K562 (cell line): ENCODE results near the gene LIPJ. TPM values are rescaled to one million over a fixed set of nuclear protein-coding genes. Genes with fewer than 3 reads are reported as not detected.

ENCODE experiments used
- ATAC-seq: fragments of 200-7000 bp; cut with Tn5 transposase; 3 replicates; pipeline ENCODE4 v1.9.1; 2020; ENCODE audit warnings: moderate library complexity
- BruUV-seq: library from RNA; stranded (reverse); fragments of 400-500 nt; replicated peaks from 2 replicates; lab custom pipeline; 2021; lab: Mats Ljungman, UMichigan
- CTCF ChIA-PET: fragments of 300-600 bp; formaldehyde crosslinking; extraction: SDS; loops from one replicate; lab custom pipeline; 2021; ENCODE audit warnings: low intra/inter-chr PET ratio; lab: Yijun Ruan, JAX
- POLR2A ChIA-PET: fragments of 300-600, 350-650 bp; sonication (Branson Sonifier 250); formaldehyde crosslinking; extraction: SDS; loops from one replicate; lab custom pipeline; 2021; ENCODE audit warnings: antibody characterized with exemption, inconsistent platforms; lab: Yijun Ruan, JAX
- DNase-seq, 4 experiments: peaks; one replicate each; pipeline versions ENCODE4 v3.0.0 to v3.0.0-alpha.2; 2011 to 2018; ENCODE audit warnings: low spot score in 3 of 4, mixed read lengths in 3 of 4; ENCODE audit errors: extremely low read depth in 1 of 4
- FAIRE-seq: peaks from 2 replicates; lab custom pipeline; 2011; peaks lifted over from hg19 to GRCh38; lab: Jason Lieb, UNC
- H2AFZ ChIP-seq: 2 replicates; pipeline ENCODE4 v1.6.0; 2011; ENCODE audit warnings: low read depth, low read length, control low read depth, inconsistent platforms
- H3K27ac ChIP-seq: fragments of 200-600 bp; 3 replicates; pipeline ENCODE4 v1.8.0; 2011; ENCODE audit warnings: low read depth, mild to moderate bottlenecking, control low read depth, inconsistent platforms, low read length, moderate library complexity, mixed read lengths; ENCODE audit errors: extremely low read depth
- H3K27me3 ChIP-seq, 2 experiments: fragments of 300-600 bp in 1 of 2; 2 replicates in 1 of 2; 3 replicates in 1 of 2; pipeline versions ENCODE4 v1.6.0 to v1.8.0; 2011; ENCODE audit warnings: inconsistent platforms in 2 of 2, low read length in 2 of 2, mild to moderate bottlenecking in 1 of 2, mixed read lengths in 1 of 2, moderate library complexity in 1 of 2; ENCODE audit not compliant: control insufficient read depth in 2 of 2, insufficient read depth in 2 of 2
- H3K36me3 ChIP-seq: fragments of 300-600 bp; 3 replicates; pipeline ENCODE4 v1.8.0; 2011; ENCODE audit warnings: mild to moderate bottlenecking, low read length, inconsistent platforms; ENCODE audit not compliant: control insufficient read depth, insufficient read depth
- H3K4me1 ChIP-seq, 2 experiments: fragments of 200-600 bp in 1 of 2; replicated peaks in 1 of 2; 2 replicates in 1 of 2; 3 replicates in 1 of 2; pipeline versions ENCODE4 v1.5.1 to v1.8.0; 2011; ENCODE audit warnings: inconsistent platforms in 2 of 2, low read length in 2 of 2, mild to moderate bottlenecking in 1 of 2, mixed read lengths in 1 of 2, moderate library complexity in 1 of 2; ENCODE audit not compliant: control insufficient read depth in 2 of 2, insufficient read depth in 2 of 2
- H3K4me2 ChIP-seq: 2 replicates; pipeline ENCODE4 v1.6.1; 2011; ENCODE audit warnings: low read length, control low read depth, inconsistent platforms, mixed read lengths; ENCODE audit not compliant: insufficient read depth
- H3K4me3 ChIP-seq: fragments of 200-600 bp; sonication (generic), shearing (Covaris generic); 2 replicates; pipeline ENCODE4 v1.5.1; 2016; ENCODE audit warnings: control low read depth, inconsistent platforms
- H3K79me2 ChIP-seq: fragments of 200-600 bp; 3 replicates; pipeline ENCODE4 v1.8.0; 2011; ENCODE audit warnings: low read length, inconsistent platforms; ENCODE audit not compliant: control insufficient read depth, insufficient read depth
- H3K9ac ChIP-seq, 2 experiments: 2 replicates each; pipeline versions ENCODE4 v1.6.0 to v1.6.1; 2011; ENCODE audit warnings: low read depth in 2 of 2, low read length in 2 of 2, control low read depth in 1 of 2, inconsistent platforms in 1 of 2, mild to moderate bottlenecking in 1 of 2, mixed read lengths in 1 of 2; ENCODE audit not compliant: insufficient read depth in 1 of 2
- H3K9me1 ChIP-seq: one replicate; pipeline ENCODE4 v1.6.0; 2011; ENCODE audit warnings: inconsistent platforms, mild to moderate bottlenecking, low read length, moderate library complexity; ENCODE audit not compliant: control insufficient read depth, insufficient read depth
- H3K9me3 ChIP-seq: replicated peaks from 2 replicates; pipeline ENCODE4 v1.5.1; 2011; ENCODE audit warnings: low read depth, low read length, inconsistent platforms; ENCODE audit not compliant: control insufficient read depth, insufficient read depth
- H4K20me1 ChIP-seq: replicated peaks from 2 replicates; pipeline ENCODE4 v1.6.1; 2011; ENCODE audit warnings: low read length, inconsistent platforms, mixed read lengths; ENCODE audit not compliant: control insufficient read depth, insufficient read depth
- FOXP4 ChIP-seq: sonication (generic); formaldehyde crosslinking; IDR thresholded peaks from 2 replicates; pipeline ENCODE4 v1.8.0; 2022; ENCODE audit warnings: mild to moderate bottlenecking, missing genetic modification reagents, borderline replicate concordance
- ZNF263 ChIP-seq: sonication (generic); formaldehyde crosslinking; IDR thresholded peaks from 2 replicates; pipeline ENCODE4 v1.8.0; 2022; ENCODE audit warnings: mild to moderate bottlenecking, missing genetic modification reagents, borderline replicate concordance
- ZNF586 ChIP-seq: fragments of 450-650 bp; formaldehyde crosslinking; conservative IDR thresholded peaks from 2 replicates; pipeline ENCODE4 v1.4.0; 2020; ENCODE audit warnings: mild to moderate bottlenecking, moderate library complexity
- ZNF668 ChIP-seq: fragments of 250-450 bp; sonication (Bioruptor Pico); IDR thresholded peaks from 2 replicates; pipeline ENCODE4 v1.8.0; 2022; ENCODE audit warnings: mild to moderate bottlenecking, inconsistent platforms
- WGBS: fragments of 100-300 bp; shearing (Covaris generic); methylation state at CpG from one replicate; pipeline ENCODE4 v1.1.6; 2016; ENCODE audit warnings: low coverage, mixed read lengths; ENCODE audit not compliant: insufficient coverage; ENCODE audit errors: missing lambda C conversion rate; 5-methylcytosine and 5-hydroxymethylcytosine counted together
- in situ Hi-C: fragments of 300-500 bp; cut with MboI; formaldehyde crosslinking; loops from 4 replicates; pipeline ENCODE4 v1.15.0; 2018; ENCODE audit warnings: inconsistent platforms, mixed read lengths
- intact Hi-C: fragments of 100-400 bp; cut with micrococcal nuclease; formaldehyde crosslinking; loops from 2 replicates; pipeline ENCODE4 v1.14.2; 2022
- polyA plus RNA-seq, 8 experiments: library from polyadenylated mRNA; depleted of rRNA in 4 of 8; stranded (reverse) in 5 of 8; unstranded in 3 of 8; fragments of >200 nt; fragmentation: Nextera tagmentation in 2 of 8; fragmentation: Illumina TruSeq in 1 of 8; extraction: Ambion mirVana in 2 of 8; extraction: Trizol in 1 of 8; gene quantifications; 2 replicates each; pipeline versions ENCODE4 v1.2.1 to v1.2.3, GENCODE V29; 2011 to 2014; ENCODE audit warnings: inconsistent platforms in 1 of 8, missing spikeins in 1 of 8
- total RNA-seq, 7 experiments: library from RNA; depleted of rRNA in 6 of 7; stranded (reverse); fragments of >200 nt in 6 of 7; fragmentation: Illumina TruSeq in 2 of 7; extraction: Trizol in 2 of 7; gene quantifications; 2 replicates each; pipeline versions ENCODE4 v1.2.1 to v1.2.3, GENCODE V29; 2011 to 2021; ENCODE audit warnings: low replicate concordance in 1 of 7
- TF ChIP-seq, protein P1 (sequence below), 2 experiments: fragments of 450-650 bp; conservative IDR thresholded peaks; 2 replicates each; pipeline ENCODE4 v1.6.1; 2017; ENCODE audit warnings: mild to moderate bottlenecking in 2 of 2, moderate library complexity in 2 of 2
- TF ChIP-seq, protein P2 (sequence below): fragments of 250-450 bp; sonication (Bioruptor Pico); IDR thresholded peaks from 2 replicates; pipeline ENCODE4 v1.9.0; 2021; ENCODE audit warnings: mild to moderate bottlenecking, inconsistent platforms

The LIPJ gene
- total and polyA plus RNA-seq, 9 of the 15 experiments (the other 6 are each of a cell fraction or from before 2014, with no cell fraction given), result not detected

DNA sequence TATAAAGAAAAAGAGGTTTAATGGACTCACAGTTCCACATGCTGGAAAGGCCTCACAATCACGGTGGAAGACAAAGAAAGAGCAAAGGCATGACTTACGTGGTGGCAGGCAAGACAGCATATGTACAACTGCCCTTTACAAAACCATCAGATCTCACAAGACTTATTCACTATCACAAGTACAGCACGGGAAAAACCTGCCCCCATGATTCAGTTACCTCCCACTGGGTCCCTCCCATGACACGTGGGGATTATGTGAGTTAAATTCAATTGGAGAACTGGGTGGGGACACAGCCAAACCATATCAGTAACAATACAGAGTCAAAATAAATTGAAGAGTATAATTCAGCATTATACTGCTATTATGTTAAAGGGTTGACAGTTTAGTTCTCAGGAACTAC lies 41.2 kb upstream of the LIPJ start:
- H3K9me1 ChIP-seq, result no peaks in the 10 kb centered on the region
- no peak overlapping the region for H2AFZ ChIP-seq
- FAIRE-seq (no peak), DNase-seq (no peak), ATAC-seq (no peak)
- intact Hi-C loops, result no loop called here
- no peaks in the 10 kb centered on the region for H3K4me1 ChIP-seq
- WGBS, result 0% methylated on average over 4 of the region's 4 CpGs
- in situ Hi-C loops, result no loop called here
- no peak overlapping the region for H3K4me3 ChIP-seq
- POLR2A ChIA-PET, result no interaction called here
- no peaks in the 10 kb centered on the region for H3K79me2 ChIP-seq
- no peaks in the 10 kb centered on the region for H3K27me3 ChIP-seq
- no peaks in the 10 kb centered on the region for H3K9me3 ChIP-seq
- H3K36me3 ChIP-seq, result no peaks in the 10 kb centered on the region
- TF ChIP-seq, protein P1, sequence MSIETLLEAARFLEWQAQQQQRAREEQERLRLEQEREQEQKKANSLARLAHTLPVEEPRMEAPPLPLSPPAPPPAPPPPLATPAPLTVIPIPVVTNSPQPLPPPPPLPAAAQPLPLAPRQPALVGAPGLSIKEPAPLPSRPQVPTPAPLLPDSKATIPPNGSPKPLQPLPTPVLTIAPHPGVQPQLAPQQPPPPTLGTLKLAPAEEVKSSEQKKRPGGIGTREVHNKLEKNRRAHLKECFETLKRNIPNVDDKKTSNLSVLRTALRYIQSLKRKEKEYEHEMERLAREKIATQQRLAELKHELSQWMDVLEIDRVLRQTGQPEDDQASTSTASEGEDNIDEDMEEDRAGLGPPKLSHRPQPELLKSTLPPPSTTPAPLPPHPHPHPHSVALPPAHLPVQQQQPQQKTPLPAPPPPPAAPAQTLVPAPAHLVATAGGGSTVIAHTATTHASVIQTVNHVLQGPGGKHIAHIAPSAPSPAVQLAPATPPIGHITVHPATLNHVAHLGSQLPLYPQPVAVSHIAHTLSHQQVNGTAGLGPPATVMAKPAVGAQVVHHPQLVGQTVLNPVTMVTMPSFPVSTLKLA (conservative IDR thresholded peaks at IDR 0.05), result no peak
- no peak for TF ChIP-seq ZNF586 (CRISPR knock-in tag)
- TF ChIP-seq ZNF668, result no peak
- no peak for TF ChIP-seq ZNF263 (CRISPR knock-in tag)
- TF ChIP-seq FOXP4 (CRISPR knock-in tag), result no peak
- TF ChIP-seq, protein P2, sequence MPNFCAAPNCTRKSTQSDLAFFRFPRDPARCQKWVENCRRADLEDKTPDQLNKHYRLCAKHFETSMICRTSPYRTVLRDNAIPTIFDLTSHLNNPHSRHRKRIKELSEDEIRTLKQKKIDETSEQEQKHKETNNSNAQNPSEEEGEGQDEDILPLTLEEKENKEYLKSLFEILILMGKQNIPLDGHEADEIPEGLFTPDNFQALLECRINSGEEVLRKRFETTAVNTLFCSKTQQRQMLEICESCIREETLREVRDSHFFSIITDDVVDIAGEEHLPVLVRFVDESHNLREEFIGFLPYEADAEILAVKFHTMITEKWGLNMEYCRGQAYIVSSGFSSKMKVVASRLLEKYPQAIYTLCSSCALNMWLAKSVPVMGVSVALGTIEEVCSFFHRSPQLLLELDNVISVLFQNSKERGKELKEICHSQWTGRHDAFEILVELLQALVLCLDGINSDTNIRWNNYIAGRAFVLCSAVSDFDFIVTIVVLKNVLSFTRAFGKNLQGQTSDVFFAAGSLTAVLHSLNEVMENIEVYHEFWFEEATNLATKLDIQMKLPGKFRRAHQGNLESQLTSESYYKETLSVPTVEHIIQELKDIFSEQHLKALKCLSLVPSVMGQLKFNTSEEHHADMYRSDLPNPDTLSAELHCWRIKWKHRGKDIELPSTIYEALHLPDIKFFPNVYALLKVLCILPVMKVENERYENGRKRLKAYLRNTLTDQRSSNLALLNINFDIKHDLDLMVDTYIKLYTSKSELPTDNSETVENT (CRISPR knock-in tag), result no peak
- CTCF ChIA-PET, result no interaction called here
- H4K20me1 ChIP-seq, result no peaks in the 10 kb centered on the region
- no peak overlapping the region for H3K4me2 ChIP-seq
- no peak overlapping the region for H3K27ac ChIP-seq
- H3K9ac ChIP-seq, result no peak overlapping the region
- BruUV-seq, result no TSS peak
